Glutamatergic neuron (in vitro differentiated cells): ENCODE data around the gene RNF208. TPM values are rescaled to one million over a fixed set of nuclear protein-coding genes. Genes with fewer than 3 reads are reported as not detected.

Experiments
- DNase-seq: peaks from one replicate; pipeline ENCODE4 v3.0.0; 2022
- H3K27ac Mint-ChIP-seq: one replicate; pipeline ENCODE4 v1.8.0; 2020; ENCODE audit warnings: mild to moderate bottlenecking, mixed read lengths, inconsistent platforms; ENCODE audit not compliant: unreplicated experiment
- H3K27me3 Mint-ChIP-seq: one replicate; pipeline ENCODE4 v1.8.0; 2020; ENCODE audit warnings: mild to moderate bottlenecking, moderate library complexity, mixed read lengths, inconsistent platforms; ENCODE audit not compliant: unreplicated experiment
- H3K36me3 Mint-ChIP-seq: one replicate; pipeline ENCODE4 v1.8.0; 2020; ENCODE audit warnings: mild to moderate bottlenecking, mixed read lengths, inconsistent platforms; ENCODE audit not compliant: unreplicated experiment
- H3K4me1 Mint-ChIP-seq: one replicate; pipeline ENCODE4 v1.8.0; 2020; ENCODE audit warnings: mild to moderate bottlenecking, low read depth, mixed read lengths, inconsistent platforms; ENCODE audit not compliant: unreplicated experiment
- H3K4me3 Mint-ChIP-seq: one replicate; pipeline ENCODE4 v1.8.0; 2020; ENCODE audit warnings: mild to moderate bottlenecking, mixed read lengths, inconsistent platforms; ENCODE audit not compliant: unreplicated experiment
- H3K9me3 Mint-ChIP-seq: one replicate; pipeline ENCODE4 v1.8.0; 2020; ENCODE audit warnings: mild to moderate bottlenecking, moderate library complexity, mixed read lengths, inconsistent platforms; ENCODE audit not compliant: unreplicated experiment
- CTCF ChIP-seq: fragments of 200-600 bp; sonication (generic); IDR thresholded peaks from one replicate; pipeline ENCODE4 v1.5.0; 2021; ENCODE audit not compliant: partially characterized antibody, unreplicated experiment
- total RNA-seq: library from RNA; stranded (reverse); fragmentation: NEBNext Ultra II Directional; extraction: Animal tissue kit (Norgen Biotek cat#: 25700); gene quantifications from one replicate; pipeline ENCODE4 v1.2.1, GENCODE V29; 2021; ENCODE audit not compliant: unreplicated experiment

RNF208 gene
- total RNA-seq, 1 donor from 2014 or later: 24.8 TPM

DNA sequence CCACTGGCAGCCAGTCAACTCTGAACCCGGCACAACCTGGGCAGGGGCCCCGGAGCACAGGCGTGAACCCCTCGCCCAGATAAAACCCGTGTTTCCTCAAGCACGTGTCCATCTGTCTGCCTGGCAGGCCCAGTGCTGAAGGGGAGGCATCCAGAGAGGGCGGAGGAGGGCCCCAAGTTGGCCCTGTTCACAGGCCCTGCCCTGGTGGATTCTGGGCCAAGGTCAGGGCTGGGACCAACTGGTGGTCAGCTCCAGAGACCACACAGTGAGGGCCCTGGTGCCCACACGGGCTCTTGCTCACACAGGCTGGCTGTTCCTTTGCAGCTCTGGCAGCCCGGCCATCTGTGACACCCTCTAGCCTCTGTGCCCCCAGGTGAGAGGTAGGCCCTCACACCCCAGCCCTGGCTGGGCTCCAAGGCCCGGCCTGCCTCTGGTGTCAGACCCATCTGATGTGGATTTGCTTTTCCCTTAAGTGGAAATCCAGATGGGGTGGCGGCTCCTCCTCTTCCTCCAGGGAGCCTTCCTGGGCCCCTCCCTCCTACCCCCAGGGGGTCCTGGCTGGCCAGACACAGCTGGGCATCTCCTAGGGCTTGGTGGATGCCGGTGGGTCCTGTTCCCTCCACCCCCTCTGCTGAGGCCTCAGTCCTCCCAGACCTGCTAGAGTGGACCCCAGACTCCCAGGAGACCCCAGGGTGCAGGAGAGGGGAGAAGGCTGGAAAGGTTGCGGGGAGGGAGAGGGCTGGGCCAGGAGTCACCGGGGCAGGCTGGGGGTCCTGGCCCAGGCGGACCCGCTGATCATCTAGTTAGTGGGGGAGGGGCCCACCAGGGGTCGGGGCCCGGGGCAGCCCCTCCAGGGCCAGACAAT lies 28.5 kb upstream of the RNF208 start:
- no peaks in the 10 kb centered on the region for H3K36me3 Mint-ChIP-seq
- H3K4me3 Mint-ChIP-seq: no peak overlapping the region
- H3K9me3 Mint-ChIP-seq: peaks cover 4% of the 10 kb centered on the region

DNA sequence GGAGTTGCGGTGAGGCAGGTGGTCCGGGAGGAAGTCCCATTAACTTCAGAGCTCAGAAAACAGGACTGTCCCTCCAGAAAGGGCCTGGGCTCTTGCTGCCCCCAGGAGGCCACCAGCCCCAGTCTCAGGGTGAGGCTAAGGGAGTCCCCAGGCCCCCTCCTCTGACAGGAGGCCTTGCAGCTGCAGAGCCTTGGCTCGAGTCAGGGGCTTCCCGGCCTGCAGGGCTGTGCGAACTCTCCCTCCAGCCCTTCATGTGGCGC lies 25.8 kb upstream of the RNF208 start:
- Mint-ChIP-seq H3K27ac (no peak overlapping the region), H3K4me3 (no peak overlapping the region), H3K9me3 (no peaks in the 10 kb centered on the region), H3K36me3 (no peaks in the 10 kb centered on the region), H3K4me1 (peaks cover under 1% of the 10 kb centered on the region), H3K27me3 (peaks cover 1% of the 10 kb centered on the region)
- no peak for TF ChIP-seq CTCF
- DNase-seq: no peak

More for the DNA sequence above, 28.5 kb upstream of the RNF208 start:
- no peak overlapping the region for H3K27ac Mint-ChIP-seq
- DNase-seq: no peak
- H3K27me3 Mint-ChIP-seq: peaks cover 2% of the 10 kb centered on the region
- no peak for TF ChIP-seq CTCF
- peaks cover 1% of the 10 kb centered on the region for H3K4me1 Mint-ChIP-seq

DNA sequence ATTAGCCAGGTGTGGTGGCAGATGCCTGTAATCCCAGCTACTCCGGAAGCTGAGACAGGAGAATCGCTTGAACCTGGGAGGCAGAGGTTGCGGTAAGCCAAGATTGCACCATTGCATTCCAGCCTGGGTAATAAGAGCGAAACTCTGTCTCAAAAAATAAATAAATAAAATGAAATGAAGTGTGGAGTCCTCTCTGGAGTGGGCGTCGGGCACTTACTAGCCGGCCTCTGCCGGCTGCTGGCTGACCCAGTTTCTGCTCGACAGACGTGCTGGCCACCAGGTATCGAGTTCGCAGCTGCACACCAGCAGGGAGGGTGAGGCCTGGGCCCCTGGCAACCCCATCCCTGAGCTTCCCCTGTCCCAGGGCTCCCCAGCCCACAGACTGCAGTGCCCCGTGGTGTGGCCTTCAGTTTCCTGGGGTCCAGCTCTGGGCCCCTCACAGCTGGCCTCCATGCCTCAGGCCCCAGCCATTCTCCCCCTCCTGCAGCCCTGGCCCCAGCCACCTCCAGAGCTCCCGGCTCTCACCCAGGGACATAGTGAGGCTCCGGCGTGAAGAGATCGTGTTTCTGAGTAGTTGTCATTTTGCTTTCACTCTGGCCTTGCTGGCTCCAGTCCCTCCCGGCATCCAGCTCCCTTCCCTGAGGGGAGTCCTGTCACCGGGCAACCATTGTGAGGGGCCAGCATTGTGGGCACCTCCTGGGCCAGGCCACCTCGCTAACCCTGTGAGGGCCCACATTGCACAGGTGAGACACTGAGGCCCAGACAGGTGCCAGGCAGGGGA lies 25.3 kb upstream of the RNF208 start:
- Mint-ChIP-seq H3K4me1 (peaks cover 6% of the 10 kb centered on the region), H3K27me3 (peaks cover 7% of the 10 kb centered on the region), H3K4me3 (no peak overlapping the region), H3K9me3 (no peaks in the 10 kb centered on the region), H3K27ac (no peak overlapping the region), H3K36me3 (no peaks in the 10 kb centered on the region)
- no peak for TF ChIP-seq CTCF
- DNase-seq: no peak

DNA sequence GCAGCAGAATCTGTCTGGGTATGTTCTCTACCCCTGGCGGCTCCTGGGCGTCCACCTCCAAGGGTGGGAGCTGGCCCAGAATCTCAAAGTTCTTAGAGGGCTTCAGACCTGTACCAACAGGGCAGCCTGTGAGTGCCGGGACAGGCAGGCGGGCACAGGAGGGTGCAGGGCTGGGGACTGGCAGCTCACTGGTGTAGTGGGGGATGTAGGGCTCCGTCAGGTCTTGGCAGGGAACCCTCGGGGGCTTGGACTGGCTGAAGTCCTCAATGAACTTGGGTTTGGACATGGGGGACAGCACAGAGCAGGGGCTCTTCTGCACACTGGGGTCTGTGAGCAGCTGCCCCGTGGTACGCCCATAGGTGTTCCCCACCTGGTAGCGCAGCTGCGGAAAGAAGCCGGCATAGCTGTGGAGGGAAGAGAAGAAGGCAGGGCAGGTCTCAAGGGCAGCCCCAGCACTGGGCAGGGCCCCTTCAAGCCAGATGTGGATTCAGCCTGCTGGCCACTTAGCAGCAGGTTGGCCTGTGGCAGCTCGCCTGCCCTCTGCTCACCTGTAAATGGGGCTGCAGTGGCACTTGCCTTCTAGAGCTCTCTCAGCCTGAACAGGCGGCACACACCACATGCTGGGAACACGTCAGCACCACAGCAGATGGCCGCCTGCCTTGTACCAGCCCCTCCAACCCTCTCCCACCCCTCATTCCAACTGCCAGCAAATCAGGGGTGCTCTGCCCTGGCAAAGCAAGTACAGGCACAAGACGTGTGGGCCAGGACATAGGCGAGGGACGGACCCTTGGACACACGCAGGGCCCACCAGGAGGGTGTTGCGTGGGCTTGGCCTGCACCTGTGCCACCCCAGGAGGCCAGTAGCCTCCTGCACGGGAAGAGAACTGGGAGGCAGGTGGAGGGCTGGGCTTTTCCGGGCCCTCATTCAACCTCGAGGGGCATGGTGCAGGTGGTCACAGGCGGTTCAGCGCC lies 23.7 kb upstream of the RNF208 start:
- Mint-ChIP-seq H3K9me3 (no peaks in the 10 kb centered on the region), H3K27ac (no peak overlapping the region), H3K36me3 (no peaks in the 10 kb centered on the region), H3K4me3 (no peak overlapping the region), H3K4me1 (peaks cover 7% of the 10 kb centered on the region), H3K27me3 (peaks cover 11% of the 10 kb centered on the region)
- DNase-seq: no peak
- TF ChIP-seq CTCF: no peak
